Measurements from ENCODE around the gene HMX3. TPM values are rescaled to one million over a fixed set of nuclear protein-coding genes. Genes with fewer than 3 reads are reported as not detected.
A peak's percentile ranks its signal among the peaks of the same experiment; 100 is the strongest.

Gene HMX3
- total and polyA plus RNA-seq, 2 of the 13 experiments (the other 11 are each of a cell fraction or from before 2014, with no cell fraction given) = not detected

GRCh38 chr10:123154092-123154710 lies 18.4 kb downstream of the HMX3 start, which contains the start of gene BUB3 (continued):
- TF ChIP-seq ZNF891 (CRISPR knock-in tag; IDR thresholded peaks at IDR 0.05) (peak; percentile 77; the same call in 1 of the 2 replicates), NONO (IDR thresholded peaks at IDR 0.05) (no peak), NONO (CRISPR knock-in tag; conservative IDR thresholded peaks at IDR 0.05) (no peak), ZNF367 (CRISPR knock-in tag; IDR thresholded peaks at IDR 0.05; ENCODE audit: borderline replicate concordance) (no peak), ZNF672 (CRISPR knock-in tag; IDR thresholded peaks at IDR 0.05) (no peak), DDIT3 (CRISPR knock-in tag; IDR thresholded peaks at IDR 0.05) (no peak), TMF1 (CRISPR knock-in tag; IDR thresholded peaks at IDR 0.05; ENCODE audit: low read depth) (no peak), MNT (IDR thresholded peaks at IDR 0.05) (peak; percentile 51; the same call in 1 of the 2 replicates), DPF2 (CRISPR knock-in tag; IDR thresholded peaks at IDR 0.05; ENCODE audit: borderline replicate concordance, low read depth) (no peak), YY1 (IDR thresholded peaks at IDR 0.05; ENCODE audit: insufficient read depth, insufficient replicate concordance, low read depth, low read length) (peak; percentile 54), HOXA3 (CRISPR knock-in tag; IDR thresholded peaks at IDR 0.05) (peak; percentile 67; the same call in 1 of the 2 replicates), GABPB1 (CRISPR knock-in tag; IDR thresholded peaks at IDR 0.05) (peak; percentile 96), SRF (IDR thresholded peaks at IDR 0.05; ENCODE audit: low read depth, low read length) (no peak), ZBTB39 (CRISPR knock-in tag; IDR thresholded peaks at IDR 0.05) (no peak), MYNN (CRISPR knock-in tag; IDR thresholded peaks at IDR 0.05; ENCODE audit: low read depth) (no peak), PLSCR1 (CRISPR knock-in tag; IDR thresholded peaks at IDR 0.05; ENCODE audit: borderline replicate concordance) (no peak), ZNF792 (CRISPR knock-in tag; IDR thresholded peaks at IDR 0.05) (0 out of 2 replicates have a peak, but pooled peaks have one; percentile 23), MAZ (IDR thresholded peaks at IDR 0.05; ENCODE audit: borderline replicate concordance, low read depth, low read length) (no peak), MAZ (CRISPR knock-in tag; IDR thresholded peaks at IDR 0.05; ENCODE audit: low read depth) (peak; percentile 47; the same call in 1 of the 2 replicates), BCL6 (CRISPR knock-in tag; IDR thresholded peaks at IDR 0.05) (peak; percentile 64), ZNF879 (CRISPR knock-in tag; IDR thresholded peaks at IDR 0.05) (0 out of 2 replicates have a peak, but pooled peaks have one; percentile 62), ZNF30 (CRISPR knock-in tag; IDR thresholded peaks at IDR 0.05) (no peak), ZNF720 (CRISPR knock-in tag; IDR thresholded peaks at IDR 0.05) (no peak), ZNF580 (CRISPR knock-in tag; IDR thresholded peaks at IDR 0.05; ENCODE audit: borderline replicate concordance, low read depth) (no peak), KAT8 (CRISPR knock-in tag; IDR thresholded peaks at IDR 0.05) (peak; percentile 80), RFX5 (IDR thresholded peaks at IDR 0.05; ENCODE audit: low read depth, low read length) (no peak; the same call in 1 of the 2 replicates), ZNF572 (CRISPR knock-in tag; IDR thresholded peaks at IDR 0.05) (no peak), KMT2A (CRISPR knock-in tag; IDR thresholded peaks at IDR 0.05) (no peak; the same call in 1 of the 2 replicates), PAF1 (CRISPR knock-in tag; IDR thresholded peaks at IDR 0.05) (no peak)
